ENCODE results near the gene CACFD1.

Gene CACFD1

GRCh38 chr9:133459476-133460404 lies at the start of gene CACFD1:
Gene CACFD1, plus strand, starts transcription at chr9:133459978. Its CDS starts 89 bp downstream, at chr9:133460067.
- DNase-seq (ENCODE audit: low read depth) = peak; percentile 90

DNA sequence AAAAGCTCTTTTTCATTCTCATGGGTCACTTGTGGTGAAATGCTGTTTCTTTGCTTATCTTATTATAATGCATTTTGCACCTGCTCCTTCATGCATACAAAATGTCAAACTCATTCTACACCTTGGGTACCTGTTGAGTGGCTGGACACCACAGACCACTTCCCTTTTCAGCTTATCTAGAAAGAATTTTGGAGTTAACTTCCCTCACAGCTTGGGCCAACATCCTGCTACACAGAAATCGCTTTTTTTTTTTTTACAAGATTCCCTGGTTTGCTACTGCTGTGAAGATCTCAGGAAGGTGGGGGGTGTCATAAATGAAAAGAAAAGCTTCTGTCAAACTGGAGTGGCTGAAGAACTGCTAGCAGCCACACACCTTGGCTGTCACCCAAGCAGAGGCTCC lies 44.6 kb upstream of the CACFD1 start:
- DNase-seq (ENCODE audit: low read depth) = no peak

- DNase-seq (ENCODE audit: low read depth) = peak; percentile 62
Measured at GRCh38 chr9:133417541-133418461, 42.0 kb upstream of the CACFD1 start, which contains the start of gene REXO4. Gene REXO4, minus strand, starts transcription at chr9:133418010. Its CDS starts 166 bp downstream, at chr9:133417844.

- no peak for DNase-seq (ENCODE audit: low read depth)
Measured at GRCh38 chr9:133419005-133419404, 40.8 kb upstream of the CACFD1 start.

GRCh38 chr9:133420392-133420827 lies 39.4 kb upstream of the CACFD1 start:
- DNase-seq (ENCODE audit: low read depth) = no peak

- no peak for DNase-seq (ENCODE audit: low read depth)
Measured at GRCh38 chr9:133421615-133422542, 37.9 kb upstream of the CACFD1 start, which contains the start of gene ADAMTS13. Gene ADAMTS13, plus strand, starts transcription at chr9:133422367. Its CDS starts 77 bp downstream, at chr9:133422444.

GRCh38 chr9:133423216-133423615 lies 36.6 kb upstream of the CACFD1 start:
- DNase-seq (ENCODE audit: low read depth) = no peak

DNA sequence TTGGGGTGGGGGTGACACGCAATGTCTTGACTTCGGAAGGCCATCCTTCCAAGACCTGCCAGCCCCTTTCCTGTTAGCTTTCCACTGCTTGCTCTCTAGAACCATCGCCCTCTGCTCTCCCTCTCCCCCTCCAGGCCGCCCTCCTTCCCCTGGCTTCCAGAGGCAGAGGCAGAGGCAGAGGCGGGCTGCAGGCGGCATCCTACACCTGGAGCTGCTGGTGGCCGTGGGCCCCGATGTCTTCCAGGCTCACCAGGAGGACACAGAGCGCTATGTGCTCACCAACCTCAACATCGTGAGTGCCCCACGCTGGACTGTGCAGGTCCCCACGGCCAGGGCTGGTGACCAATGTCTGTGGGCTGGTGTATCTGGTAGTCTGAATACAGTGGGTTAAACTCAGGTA lies 35.6 kb upstream of the CACFD1 start:
- DNase-seq (ENCODE audit: low read depth) = no peak

GRCh38 chr9:133425049-133425632 lies 34.6 kb upstream of the CACFD1 start:
- no peak for DNase-seq (ENCODE audit: low read depth)

GRCh38 chr9:133426011-133426410 lies 33.8 kb upstream of the CACFD1 start:
- no peak for DNase-seq (ENCODE audit: low read depth)

DNA sequence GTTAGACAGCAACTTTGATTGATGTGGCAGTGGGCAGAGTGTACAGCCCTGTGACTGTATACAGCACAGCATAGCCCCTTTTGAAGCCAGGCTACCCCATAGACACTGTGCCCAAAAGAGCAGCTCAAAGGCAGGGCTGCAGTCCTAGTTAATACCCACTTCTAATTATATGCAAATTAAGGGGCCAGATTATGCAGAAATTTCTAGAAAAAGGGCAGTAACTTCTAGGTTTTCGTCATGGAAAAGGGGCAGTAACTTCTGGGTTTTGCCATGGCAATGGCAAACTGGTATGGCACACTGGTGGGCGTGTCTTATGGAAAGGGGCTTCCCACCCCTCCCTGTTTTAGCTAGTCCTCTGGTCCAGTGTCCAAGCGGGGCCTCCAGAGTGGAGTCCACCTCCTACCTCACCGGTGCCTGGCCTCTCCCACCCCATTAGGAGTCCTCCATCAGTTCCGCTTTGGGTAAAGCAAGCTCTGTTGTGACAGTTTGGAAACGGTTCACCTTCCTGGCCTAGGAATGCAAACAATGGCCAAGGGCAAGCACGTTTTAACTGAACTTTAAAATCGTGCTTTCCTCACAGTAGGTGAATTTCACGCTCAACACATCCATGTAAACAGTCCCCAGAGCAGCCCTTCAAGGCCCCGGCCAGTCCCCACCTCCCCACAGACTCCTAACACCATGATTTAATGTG lies 32.0 kb upstream of the CACFD1 start:
- no peak for DNase-seq (ENCODE audit: low read depth)

DNA sequence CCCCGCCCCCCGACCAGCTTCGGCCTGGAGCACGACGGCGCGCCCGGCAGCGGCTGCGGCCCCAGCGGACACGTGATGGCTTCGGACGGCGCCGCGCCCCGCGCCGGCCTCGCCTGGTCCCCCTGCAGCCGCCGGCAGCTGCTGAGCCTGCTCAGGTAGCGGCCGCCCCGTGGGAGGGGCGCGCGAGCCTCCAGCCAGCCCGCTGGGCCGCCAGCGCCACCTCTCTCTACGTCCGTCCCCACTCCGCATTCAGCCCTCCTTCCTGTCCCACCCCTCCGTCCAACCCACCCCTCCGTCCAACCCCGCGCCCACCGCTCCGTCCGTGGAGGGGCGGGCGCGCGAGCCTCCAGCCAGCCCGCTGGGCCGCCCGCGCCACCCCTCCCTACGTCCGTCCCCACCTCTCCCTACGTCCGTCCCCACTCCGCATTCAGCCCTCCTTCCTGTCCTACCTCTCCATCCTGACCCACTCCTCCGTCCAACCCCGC lies 31.1 kb upstream of the CACFD1 start:
- no peak for DNase-seq (ENCODE audit: low read depth)

GRCh38 chr9:133429214-133429613 lies 30.6 kb upstream of the CACFD1 start:
- DNase-seq (ENCODE audit: low read depth) = no peak

DNA sequence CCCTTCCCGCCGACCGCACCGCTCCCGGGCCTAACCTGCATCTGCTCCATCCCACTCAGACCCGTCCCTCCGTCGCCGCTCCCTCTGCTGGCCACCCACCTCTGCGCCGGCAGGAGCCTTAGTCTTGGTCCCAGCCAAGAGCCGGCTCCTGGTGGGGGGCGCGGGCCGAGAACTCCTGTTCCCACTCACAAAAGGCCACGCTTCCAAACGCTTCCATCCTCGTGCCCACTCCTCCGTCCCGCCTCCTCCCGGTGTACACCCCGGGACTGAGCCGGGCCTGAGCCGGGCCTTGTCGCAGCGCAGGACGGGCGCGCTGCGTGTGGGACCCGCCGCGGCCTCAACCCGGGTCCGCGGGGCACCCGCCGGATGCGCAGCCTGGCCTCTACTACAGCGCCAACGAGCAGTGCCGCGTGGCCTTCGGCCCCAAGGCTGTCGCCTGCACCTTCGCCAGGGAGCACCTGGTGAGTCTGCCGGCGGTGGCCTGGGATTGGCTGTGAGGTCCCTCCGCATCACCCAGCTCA lies 30.1 kb upstream of the CACFD1 start:
- no peak for DNase-seq (ENCODE audit: low read depth)

DNA sequence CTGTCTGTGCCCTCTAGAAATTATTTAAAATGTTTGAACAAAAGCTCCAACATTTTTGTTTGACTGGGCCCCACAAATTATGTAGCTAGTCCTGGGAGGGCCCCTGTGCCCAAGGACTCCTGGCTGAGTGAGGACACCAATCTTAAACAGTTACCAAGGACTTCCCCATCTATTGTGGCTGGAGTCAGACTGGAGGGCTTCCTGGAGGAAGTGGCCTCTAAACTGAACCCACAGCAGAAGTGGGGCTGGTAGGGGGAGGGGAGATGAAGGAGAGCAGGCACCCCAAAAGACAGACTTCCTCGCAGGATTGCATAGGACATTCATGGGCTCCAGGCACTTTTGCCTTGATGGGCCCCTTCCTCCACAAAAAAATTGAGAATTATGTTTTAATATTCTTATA lies 29.5 kb upstream of the CACFD1 start:
- no peak for DNase-seq (ENCODE audit: low read depth)

- DNase-seq (ENCODE audit: low read depth) = no peak
Measured at GRCh38 chr9:133433351-133433843, 26.4 kb upstream of the CACFD1 start.

DNA sequence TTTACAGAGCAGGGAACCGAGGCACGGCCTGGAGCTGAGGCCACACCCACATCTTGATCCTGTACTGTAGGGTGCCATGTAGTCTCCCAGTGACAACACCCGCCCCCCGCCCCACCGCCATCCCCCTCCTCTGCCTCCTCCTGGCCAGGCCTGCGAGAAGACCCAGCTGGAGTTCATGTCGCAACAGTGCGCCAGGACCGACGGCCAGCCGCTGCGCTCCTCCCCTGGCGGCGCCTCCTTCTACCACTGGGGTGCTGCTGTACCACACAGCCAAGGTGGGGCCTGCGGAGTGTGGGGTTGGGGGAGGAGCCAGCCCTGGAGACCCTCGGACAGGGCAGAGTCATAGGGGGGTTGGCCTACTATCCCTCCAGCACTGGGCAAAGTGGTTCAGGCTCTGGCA lies 23.1 kb upstream of the CACFD1 start:
- no peak for DNase-seq (ENCODE audit: low read depth)

- DNase-seq (ENCODE audit: low read depth) = no peak
Measured at GRCh38 chr9:133437753-133438531, 21.8 kb upstream of the CACFD1 start.

DNA sequence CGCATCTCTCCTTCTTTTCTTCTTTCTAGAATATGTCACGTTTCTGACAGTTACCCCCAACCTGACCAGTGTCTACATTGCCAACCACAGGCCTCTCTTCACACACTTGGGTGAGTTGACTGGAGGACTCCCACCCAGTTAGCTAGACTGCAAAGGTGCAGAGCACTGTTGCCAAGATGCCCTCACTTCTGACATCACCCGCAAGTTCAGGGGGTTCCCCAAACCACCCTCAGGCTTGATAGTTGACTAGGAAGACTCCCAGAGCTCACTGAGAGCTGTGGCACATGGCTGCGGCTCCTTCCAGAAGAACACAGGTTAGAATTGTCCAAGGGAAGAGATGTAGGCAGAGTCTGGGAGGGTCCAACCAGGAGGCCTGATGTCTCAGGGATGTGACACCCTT lies 20.4 kb upstream of the CACFD1 start:
- DNase-seq (ENCODE audit: low read depth) = no peak
